NCI-H2107 treated with DMSO at 0.1 percent for 48 hours (cell line): ENCODE measurements around the gene GOLGA3.
"Not testable (repeated sequence)": the region's sequence is repeated elsewhere in the genome, so short reads cannot be mapped to it uniquely, and the experiment has no call there.

ENCODE experiments used
- DNase-seq: peaks from one replicate; lab custom pipeline; 2025; ENCODE audit not compliant: unreplicated experiment; lab: John Stamatoyannopoulos, UW

GOLGA3 gene

GRCh38 chr12:132844681-132845080 lies 16.0 kb upstream of the GOLGA3 start:
- not testable (repeated sequence) for DNase-seq

- DNase-seq, result no peak
Observed at GRCh38 chr12:132842449-132843045, 13.9 kb upstream of the GOLGA3 start.

GRCh38 chr12:132841151-132841550 lies 12.5 kb upstream of the GOLGA3 start:
- no peak for DNase-seq

GRCh38 chr12:132840536-132840935 lies 11.9 kb upstream of the GOLGA3 start:
- DNase-seq, result no peak

GRCh38 chr12:132839558-132840235 lies 11.0 kb upstream of the GOLGA3 start:
- DNase-seq, result no peak

GRCh38 chr12:132838410-132839080 lies 9.9 kb upstream of the GOLGA3 start:
- no peak for DNase-seq

GRCh38 chr12:132837693-132838409 lies 9.2 kb upstream of the GOLGA3 start:
- no peak for DNase-seq

- no peak for DNase-seq
Observed at GRCh38 chr12:132836795-132837331, 8.2 kb upstream of the GOLGA3 start.

- DNase-seq, result not testable (repeated sequence)
Observed at GRCh38 chr12:132836230-132836629, 7.6 kb upstream of the GOLGA3 start.

- DNase-seq, result no peak
Observed at GRCh38 chr12:132835076-132836025, 6.7 kb upstream of the GOLGA3 start.

- DNase-seq, result no peak
Observed at GRCh38 chr12:132834181-132834711, 5.6 kb upstream of the GOLGA3 start.

GRCh38 chr12:132833341-132833740 lies 4.7 kb upstream of the GOLGA3 start:
- DNase-seq, result no peak

GRCh38 chr12:132831771-132832170 lies 3.1 kb upstream of the GOLGA3 start:
- DNase-seq, result no peak

- DNase-seq, result peak; percentile 3
Observed at GRCh38 chr12:132827763-132828703, 636 bp downstream of the GOLGA3 start.

- DNase-seq, result no peak
Observed at GRCh38 chr12:132825861-132826260, 2.8 kb downstream of the GOLGA3 start.

- no peak for DNase-seq
Observed at GRCh38 chr12:132825089-132825488, 3.6 kb downstream of the GOLGA3 start.

- no peak for DNase-seq
Observed at GRCh38 chr12:132824053-132824452, 4.6 kb downstream of the GOLGA3 start.

GRCh38 chr12:132818562-132818961 lies 10.1 kb downstream of the GOLGA3 start:
- no peak for DNase-seq

- no peak for DNase-seq
Observed at GRCh38 chr12:132814232-132814631, 14.4 kb downstream of the GOLGA3 start.
